NCI-H69 (cell line): ENCODE results near the gene TMEM126B.
A peak's percentile ranks its signal among the peaks of the same experiment; 100 is the strongest.
"Not testable (repeated sequence)": the region's sequence is repeated elsewhere in the genome, so short reads cannot be mapped to it uniquely, and the experiment has no call there.

Source experiments
- DNase-seq: peaks from one replicate; lab custom pipeline; 2025; lab: John Stamatoyannopoulos, UW

TMEM126B gene

DNA sequence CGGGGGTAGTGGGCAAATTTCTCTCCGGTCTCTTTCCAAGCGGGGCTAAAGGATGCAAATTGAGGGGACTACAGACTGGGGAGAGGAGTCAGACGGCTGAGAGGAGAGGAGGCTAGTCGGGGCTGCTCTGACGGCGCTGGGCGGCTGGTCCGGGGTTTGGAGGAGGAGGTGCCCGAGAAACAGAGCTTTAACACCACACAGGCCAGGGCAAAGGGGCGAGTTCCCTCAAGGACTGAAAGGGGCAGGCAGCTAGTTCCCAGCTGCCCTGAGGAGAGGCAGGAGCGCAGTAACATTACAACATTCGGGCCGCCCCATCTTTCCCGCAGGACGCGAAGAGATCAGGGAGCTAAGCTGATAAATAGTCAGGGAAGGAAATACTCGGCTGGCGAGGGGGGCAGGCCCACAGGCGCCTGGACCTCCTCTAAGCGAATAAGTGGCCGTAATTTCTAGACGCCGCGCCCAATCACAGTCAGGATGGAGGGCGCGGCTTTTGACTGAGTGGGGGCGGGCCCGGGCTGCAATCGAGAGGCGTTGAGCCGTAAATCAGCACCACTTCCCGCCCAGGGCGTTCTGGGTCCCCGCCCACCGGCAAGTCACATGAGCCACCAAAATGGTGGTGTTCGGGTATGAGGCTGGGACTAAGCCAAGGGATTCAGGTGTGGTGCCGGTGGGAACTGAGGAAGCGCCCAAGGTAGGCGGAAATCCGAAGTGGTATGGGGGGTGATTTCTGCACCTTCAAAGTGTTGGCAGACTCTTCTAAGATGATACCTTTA lies at the start of gene TMEM126B:
TMEM126B (plus strand) TSS at position 596 of the 773 bp plus-strand sequence; CDS start at position 611, 15 bp downstream.
- peak; percentile 99 for DNase-seq

DNA sequence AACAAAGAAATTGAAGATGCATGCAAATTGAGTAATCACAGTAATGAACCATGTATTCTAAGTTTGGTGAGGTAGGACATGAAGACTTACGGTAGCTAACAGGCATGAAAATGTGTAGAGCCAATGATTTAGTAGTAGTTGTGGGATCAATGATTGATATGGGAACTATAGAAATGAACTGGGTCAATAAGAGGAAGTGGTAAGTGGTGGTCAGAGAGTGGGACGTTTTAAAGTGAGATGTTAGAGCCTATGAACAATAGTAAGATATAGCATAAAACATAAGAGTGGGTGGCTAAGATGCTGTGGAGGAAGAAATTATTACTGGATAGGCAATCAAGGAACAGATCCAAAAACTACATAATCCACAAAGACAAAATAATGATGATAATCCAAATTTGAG lies 46.3 kb upstream of the TMEM126B start:
- no peak for DNase-seq

- no peak for DNase-seq
Observed at GRCh38 chr11:85589373-85589772, 39.0 kb upstream of the TMEM126B start.

DNA sequence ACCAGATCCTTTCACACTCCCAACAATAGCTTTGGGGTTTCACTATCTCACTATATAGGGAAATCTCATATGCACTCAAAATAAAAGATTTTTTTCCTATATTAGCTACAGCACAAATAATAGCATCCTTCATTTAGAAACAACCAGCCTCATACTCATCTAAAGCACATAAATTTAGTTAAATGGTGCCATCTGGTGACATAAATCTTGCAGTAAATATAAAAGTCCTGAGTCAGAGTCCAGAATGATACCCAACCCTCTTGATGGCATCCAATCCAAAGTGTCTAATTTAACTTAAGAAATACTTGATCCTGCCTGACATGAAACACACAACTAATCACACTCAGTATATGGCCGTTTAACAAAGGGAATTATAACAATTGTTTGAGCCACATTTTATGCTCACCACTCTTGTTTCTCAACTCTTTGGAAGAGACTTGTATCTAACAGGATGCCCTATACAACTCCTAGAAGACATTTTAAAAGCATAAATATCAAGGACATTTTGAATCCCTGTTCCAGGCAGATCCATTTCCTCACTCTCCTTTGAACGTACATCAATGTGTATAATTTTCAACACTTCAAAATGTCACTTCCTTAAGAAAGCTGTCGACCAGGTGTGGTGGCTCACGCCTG lies 37.4 kb upstream of the TMEM126B start:
- peak; percentile 37 for DNase-seq

DNA sequence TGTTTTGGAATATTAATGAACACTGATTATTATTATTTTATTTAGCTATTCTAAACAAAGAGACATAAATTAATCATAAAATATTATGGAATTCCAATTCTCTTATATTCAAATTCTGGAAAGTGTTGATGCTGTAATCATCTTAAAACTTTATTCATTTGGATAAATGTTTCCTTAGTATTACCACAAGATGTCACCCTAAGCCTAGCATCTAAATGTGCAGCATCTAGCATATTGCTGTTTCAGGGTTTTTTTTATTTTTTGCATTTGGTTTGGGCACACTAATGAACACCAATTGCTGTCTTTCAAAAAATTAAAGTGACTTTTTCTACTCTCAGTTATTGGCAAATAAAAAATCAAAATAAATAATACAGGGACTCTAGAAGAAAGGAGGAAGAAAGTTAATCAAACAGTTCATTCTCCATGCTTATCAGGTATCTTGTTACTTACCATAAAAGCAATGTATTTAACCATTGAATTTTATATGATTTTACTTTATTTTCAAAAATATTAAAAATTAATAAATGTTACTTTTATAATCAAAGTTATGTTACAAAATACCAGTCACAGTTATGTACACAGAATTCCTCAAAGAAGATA lies 33.0 kb upstream of the TMEM126B start:
- DNase-seq, result peak; percentile 69

GRCh38 chr11:85596886-85597285 lies 31.5 kb upstream of the TMEM126B start:
- peak; percentile 50 for DNase-seq

DNA sequence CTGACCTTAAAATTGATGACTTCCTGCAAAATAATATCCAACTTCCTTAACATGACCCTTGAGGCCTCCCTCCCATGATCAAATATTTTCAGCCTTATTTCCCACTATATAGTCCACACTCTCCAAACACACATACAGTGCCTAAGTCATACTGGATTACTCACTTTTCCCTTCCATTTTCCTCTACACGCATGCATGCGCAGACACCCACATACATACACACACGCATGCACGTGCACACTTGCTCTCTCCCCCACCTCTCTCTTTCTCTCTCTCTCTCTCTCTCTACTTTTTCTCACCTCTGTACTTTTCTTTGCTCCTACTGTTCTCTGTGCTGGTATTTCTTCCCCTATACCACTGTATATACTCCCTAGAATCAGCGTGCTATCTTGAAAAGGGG lies 29.3 kb upstream of the TMEM126B start:
- DNase-seq, result no peak

DNA sequence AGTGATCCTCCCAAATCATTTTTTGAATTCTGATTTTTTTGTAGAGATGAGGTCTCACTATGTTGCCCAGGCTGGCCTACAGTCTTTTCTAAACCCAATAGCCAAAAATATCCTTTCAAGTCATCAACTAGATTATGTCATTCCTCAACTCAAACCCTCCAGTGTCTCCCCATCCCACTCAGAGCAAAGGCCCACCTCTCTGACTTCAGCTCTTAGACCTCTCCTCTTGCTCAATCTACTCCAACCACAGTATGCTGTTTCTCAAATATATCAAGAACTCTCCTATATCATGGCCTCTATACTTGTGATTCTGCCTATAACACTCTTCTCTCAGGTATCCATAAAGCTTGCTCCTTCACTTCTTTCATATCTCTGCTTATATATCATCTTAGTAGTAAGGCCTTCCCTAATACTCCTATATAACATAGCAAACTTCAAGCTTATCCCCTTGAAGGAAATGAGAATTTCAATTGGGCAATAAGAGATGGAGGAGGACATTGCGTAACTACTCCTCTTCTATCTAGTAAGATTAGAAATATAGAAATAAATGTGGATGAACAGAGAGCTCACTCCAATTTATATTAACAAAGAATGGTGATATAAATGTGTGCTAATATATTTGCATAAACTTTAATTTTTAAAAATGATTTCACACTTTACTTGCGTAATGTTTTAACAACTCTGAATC lies 25.7 kb upstream of the TMEM126B start:
- no peak for DNase-seq

GRCh38 chr11:85603220-85603619 lies 25.2 kb upstream of the TMEM126B start:
- no peak for DNase-seq

- not testable (repeated sequence) for DNase-seq
Observed at GRCh38 chr11:85606237-85606636, 22.2 kb upstream of the TMEM126B start.

GRCh38 chr11:85608621-85609020 lies 19.8 kb upstream of the TMEM126B start:
- DNase-seq, result not testable (repeated sequence)

GRCh38 chr11:85609286-85609685 lies 19.1 kb upstream of the TMEM126B start:
- DNase-seq, result not testable (repeated sequence)

DNA sequence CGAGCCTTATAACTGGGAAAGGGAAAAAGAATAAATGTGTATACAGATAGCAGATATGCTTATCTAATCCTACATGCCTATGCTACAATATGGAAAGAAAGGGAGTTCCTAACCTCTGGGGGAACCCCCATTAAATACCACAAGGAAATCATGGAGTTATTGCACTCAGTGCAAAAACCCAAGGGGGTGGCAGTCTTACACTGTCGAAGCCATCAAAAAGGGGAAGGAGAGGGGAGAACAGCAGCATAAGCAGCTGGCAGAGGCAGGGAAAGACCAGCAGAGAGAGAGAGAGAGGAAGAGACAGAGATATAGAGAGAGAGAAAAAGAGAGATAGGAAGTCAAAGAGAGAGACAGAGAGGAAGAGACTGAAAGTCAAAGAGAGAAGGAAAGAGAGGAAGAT lies 16.8 kb upstream of the TMEM126B start:
- DNase-seq, result not testable (repeated sequence)

GRCh38 chr11:85619499-85619898 lies 8.9 kb upstream of the TMEM126B start:
- no peak for DNase-seq

DNA sequence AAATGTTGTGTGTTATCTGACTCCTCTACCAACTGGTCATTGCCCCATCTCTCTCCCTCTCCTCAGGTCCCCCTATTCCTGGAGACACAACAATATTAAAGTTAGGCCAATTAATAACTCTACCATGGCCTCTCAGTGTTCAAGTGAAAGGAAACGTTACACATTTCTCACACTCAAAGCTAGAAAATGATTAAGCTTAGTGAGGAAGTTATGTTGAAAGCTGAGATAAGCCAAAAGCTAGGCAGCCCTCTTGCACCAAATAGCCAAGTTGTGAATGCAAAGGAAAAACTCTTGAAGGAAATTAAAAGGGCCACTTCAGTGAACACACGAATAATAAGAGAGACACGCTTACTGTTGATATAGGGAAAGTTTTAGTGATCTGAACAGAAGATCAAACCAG lies 8.1 kb upstream of the TMEM126B start:
- no peak for DNase-seq

GRCh38 chr11:85626496-85626895 lies 1.9 kb upstream of the TMEM126B start:
- peak; percentile 45 for DNase-seq

DNA sequence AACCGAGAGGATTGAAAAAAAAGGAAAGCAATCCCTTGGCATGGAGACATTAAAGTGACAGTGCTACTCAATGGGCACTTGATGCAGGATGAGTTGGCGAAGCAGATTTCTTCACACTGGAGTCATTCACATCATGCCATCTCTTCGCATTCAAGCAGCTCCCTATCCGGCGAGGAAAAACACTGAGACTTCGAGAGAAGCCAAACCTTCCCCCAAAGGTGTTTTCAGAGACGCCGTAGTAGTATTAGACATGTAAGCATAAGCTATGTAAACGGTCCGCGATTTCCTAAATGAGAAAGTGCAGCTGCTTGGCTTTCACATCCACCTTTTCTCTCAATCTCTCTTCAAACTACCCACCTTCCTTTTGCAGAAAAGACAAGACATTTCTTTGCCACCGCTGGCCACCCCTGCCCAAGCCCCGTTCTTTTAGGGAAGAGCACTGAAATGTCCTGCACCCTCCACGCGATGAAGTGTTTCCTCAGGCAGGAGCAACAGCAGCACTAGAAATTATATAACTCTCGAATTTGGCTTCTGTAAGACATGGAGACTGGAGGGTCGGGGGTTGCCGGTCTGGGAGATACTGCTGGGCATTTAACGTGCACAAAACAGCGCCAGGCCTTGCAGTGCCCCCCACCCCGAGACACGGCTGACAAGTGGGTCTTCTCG lies 928 bp upstream of the TMEM126B start, which contains the start of gene DLG2:
DLG2 (minus strand) TSS at position 13 of the 666 bp plus-strand sequence.
- DNase-seq, result peak; percentile 64

GRCh38 chr11:85628771-85629341 lies 463 bp downstream of the TMEM126B start:
- DNase-seq, result no peak

- no peak for DNase-seq
Observed at GRCh38 chr11:85634747-85635146, 6.4 kb downstream of the TMEM126B start.

GRCh38 chr11:85643191-85643614 lies 14.8 kb downstream of the TMEM126B start:
- DNase-seq, result peak; percentile 28

DNA sequence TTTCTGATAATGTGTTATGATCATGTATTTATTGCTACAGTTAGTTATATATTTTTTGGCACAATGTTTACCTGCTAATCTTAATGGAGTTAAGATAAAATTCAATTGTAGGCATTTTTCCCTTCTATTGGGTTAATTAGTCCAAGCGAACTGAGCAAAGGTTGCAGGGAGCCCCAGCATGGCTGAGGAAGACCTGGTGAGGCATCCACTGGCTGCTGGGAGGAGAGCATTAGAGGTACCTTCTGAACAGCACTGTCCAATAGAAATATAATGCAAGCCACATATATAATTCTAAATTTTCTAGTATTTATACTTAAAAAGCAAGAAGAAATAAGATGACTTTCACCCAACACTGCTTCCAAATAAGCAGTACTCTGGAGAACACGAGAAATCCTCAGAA lies 18.7 kb downstream of the TMEM126B start:
- peak; percentile 29 for DNase-seq
